ENCODE results near the gene MCF2L2. TPM values are rescaled to one million over a fixed set of nuclear protein-coding genes. Genes with fewer than 3 reads are reported as not detected.

MCF2L2 gene
- total and polyA plus RNA-seq, 2 of the 13 experiments (the other 11 are each of a cell fraction or from before 2014, with no cell fraction given), result not detected

DNA sequence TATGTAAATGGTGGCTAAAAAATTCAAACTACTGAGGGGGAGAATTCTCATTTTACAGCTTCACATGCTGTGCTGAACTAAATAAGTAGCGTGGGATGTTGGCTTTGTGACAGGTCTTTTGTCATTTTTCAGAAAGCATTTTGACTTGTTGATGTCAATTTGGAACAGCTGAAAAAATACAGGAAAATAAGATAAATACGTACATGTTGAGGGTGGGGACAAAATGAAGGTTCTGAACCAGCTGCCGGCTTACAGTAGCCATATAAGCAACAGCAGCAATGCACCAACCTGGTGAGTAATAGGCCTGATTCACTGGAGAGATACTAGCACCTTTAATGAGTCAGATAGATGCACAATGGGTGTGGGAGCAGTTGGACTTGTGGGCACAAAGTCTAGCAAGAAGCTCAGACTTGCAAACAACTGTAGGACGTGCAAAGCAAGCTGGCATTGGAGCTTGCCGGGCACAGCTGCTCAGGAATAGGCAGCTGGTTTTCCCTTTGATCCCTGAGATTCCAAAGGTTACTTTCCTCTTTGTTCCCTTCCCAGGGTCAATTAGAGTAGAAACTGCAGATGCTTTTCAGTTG, 162.5 kb downstream of the MCF2L2 start:
- Histone ChIP-seq H3K4me2 (ENCODE audit: low read depth, low read length) (no peak overlapping the region), H3K36me3 (replicated peaks in 1 of 2; ENCODE audit: control insufficient read depth in 1 of 2, insufficient read depth in 2 of 2, low read length in 2 of 2) (no peaks in the 10 kb centered on the region), H4K20me1 (ENCODE audit: insufficient read depth, low read length) (no peaks in the 10 kb centered on the region), H3K79me2 (ENCODE audit: insufficient read depth, low read length) (no peaks in the 10 kb centered on the region), H3K4me1 (ENCODE audit: insufficient read depth, low read length) (peaks cover 12% of the 10 kb centered on the region), H3K9ac (ENCODE audit: insufficient read depth, low read depth, low read length) (no peak overlapping the region), H3K27ac (ENCODE audit: extremely low read length, insufficient read depth, low read length) (no peak overlapping the region), H2AFZ (ENCODE audit: low read length) (no peak overlapping the region), H3K27me3 (ENCODE audit: control insufficient read depth in 1 of 2, insufficient read depth in 2 of 2, low read length in 2 of 2) (peaks cover 1 to 20% of the 10 kb centered on the region in 2 experiments; a peak in 4 of 5 replicates), H3K4me3 (replicated peaks in 1 of 3; ENCODE audit: insufficient read depth in 1 of 3, low read depth in 2 of 3, low read length in 3 of 3) (no peak overlapping the region), H3K9me3 (ENCODE audit: low read length) (no peaks in the 10 kb centered on the region)
- DNase-seq (ENCODE audit: low spot score) (peak; percentile 56), FAIRE-seq (no peak), ATAC-seq (peak; percentile 85)
- ChIA-PET POLR2A (no interaction called here), CTCF (ENCODE audit: low intra/inter-chr PET ratio, low total read pairs) (no interaction called here)
- 21% methylated on average over 5 of the region's 5 CpGs for WGBS (ENCODE audit: low lambda C conversion rate)
- BruUV-seq (replicated peaks), result no TSS peak
- in situ Hi-C loops (cut with HindIII; ENCODE audit: extremely low pct_ligation_motif_present, low pct_unique_long_range_greater_than_20kb), result no loop called here
- intact Hi-C loops (cut with micrococcal nuclease; ENCODE audit: unreplicated experiment), result no loop called here
- TF ChIP-seq EP300 (IDR thresholded peaks at IDR 0.05; ENCODE audit: low read depth in 2 of 2, low read length in 2 of 2), result no peak
- TF ChIP-seq EP300 (CRISPR knock-in tag; IDR thresholded peaks at IDR 0.05; ENCODE audit: borderline replicate concordance), result no peak
- no peak for TF ChIP-seq KLF13 (CRISPR knock-in tag; IDR thresholded peaks at IDR 0.05)
- no peak for TF ChIP-seq REL (CRISPR knock-in tag; conservative IDR thresholded peaks at IDR 0.05)
- no peak for TF ChIP-seq ZNF577 (CRISPR knock-in tag; IDR thresholded peaks at IDR 0.05; ENCODE audit: borderline replicate concordance, low read depth)
- TF ChIP-seq, protein P1, sequence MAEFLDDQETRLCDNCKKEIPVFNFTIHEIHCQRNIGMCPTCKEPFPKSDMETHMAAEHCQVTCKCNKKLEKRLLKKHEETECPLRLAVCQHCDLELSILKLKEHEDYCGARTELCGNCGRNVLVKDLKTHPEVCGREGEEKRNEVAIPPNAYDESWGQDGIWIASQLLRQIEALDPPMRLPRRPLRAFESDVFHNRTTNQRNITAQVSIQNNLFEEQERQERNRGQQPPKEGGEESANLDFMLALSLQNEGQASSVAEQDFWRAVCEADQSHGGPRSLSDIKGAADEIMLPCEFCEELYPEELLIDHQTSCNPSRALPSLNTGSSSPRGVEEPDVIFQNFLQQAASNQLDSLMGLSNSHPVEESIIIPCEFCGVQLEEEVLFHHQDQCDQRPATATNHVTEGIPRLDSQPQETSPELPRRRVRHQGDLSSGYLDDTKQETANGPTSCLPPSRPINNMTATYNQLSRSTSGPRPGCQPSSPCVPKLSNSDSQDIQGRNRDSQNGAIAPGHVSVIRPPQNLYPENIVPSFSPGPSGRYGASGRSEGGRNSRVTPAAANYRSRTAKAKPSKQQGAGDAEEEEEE (CRISPR knock-in tag; IDR thresholded peaks at IDR 0.05; ENCODE audit: borderline replicate concordance), result no peak
- TF ChIP-seq, protein P2, sequence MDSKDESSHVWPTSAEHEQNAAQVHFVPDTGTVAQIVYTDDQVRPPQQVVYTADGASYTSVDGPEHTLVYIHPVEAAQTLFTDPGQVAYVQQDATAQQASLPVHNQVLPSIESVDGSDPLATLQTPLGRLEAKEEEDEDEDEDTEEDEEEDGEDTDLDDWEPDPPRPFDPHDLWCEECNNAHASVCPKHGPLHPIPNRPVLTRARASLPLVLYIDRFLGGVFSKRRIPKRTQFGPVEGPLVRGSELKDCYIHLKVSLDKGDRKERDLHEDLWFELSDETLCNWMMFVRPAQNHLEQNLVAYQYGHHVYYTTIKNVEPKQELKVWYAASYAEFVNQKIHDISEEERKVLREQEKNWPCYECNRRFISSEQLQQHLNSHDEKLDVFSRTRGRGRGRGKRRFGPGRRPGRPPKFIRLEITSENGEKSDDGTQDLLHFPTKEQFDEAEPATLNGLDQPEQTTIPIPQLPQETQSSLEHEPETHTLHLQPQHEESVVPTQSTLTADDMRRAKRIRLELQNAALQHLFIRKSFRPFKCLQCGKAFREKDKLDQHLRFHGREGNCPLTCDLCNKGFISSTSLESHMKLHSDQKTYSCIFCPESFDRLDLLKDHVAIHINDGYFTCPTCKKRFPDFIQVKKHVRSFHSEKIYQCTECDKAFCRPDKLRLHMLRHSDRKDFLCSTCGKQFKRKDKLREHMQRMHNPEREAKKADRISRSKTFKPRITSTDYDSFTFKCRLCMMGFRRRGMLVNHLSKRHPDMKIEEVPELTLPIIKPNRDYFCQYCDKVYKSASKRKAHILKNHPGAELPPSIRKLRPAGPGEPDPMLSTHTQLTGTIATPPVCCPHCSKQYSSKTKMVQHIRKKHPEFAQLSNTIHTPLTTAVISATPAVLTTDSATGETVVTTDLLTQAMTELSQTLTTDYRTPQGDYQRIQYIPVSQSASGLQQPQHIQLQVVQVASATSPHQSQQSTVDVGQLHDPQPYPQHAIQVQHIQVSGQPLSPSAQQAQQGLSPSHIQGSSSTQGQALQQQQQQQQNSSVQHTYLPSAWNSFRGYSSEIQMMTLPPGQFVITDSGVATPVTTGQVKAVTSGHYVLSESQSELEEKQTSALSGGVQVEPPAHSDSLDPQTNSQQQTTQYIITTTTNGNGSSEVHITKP (CRISPR knock-in tag; IDR thresholded peaks at IDR 0.05; ENCODE audit: low read depth), result no peak
- no peak for TF ChIP-seq AHR (CRISPR knock-in tag; IDR thresholded peaks at IDR 0.05)
- no peak for TF ChIP-seq ZNF761 (CRISPR knock-in tag; conservative IDR thresholded peaks at IDR 0.05)
- TF ChIP-seq, protein P3, sequence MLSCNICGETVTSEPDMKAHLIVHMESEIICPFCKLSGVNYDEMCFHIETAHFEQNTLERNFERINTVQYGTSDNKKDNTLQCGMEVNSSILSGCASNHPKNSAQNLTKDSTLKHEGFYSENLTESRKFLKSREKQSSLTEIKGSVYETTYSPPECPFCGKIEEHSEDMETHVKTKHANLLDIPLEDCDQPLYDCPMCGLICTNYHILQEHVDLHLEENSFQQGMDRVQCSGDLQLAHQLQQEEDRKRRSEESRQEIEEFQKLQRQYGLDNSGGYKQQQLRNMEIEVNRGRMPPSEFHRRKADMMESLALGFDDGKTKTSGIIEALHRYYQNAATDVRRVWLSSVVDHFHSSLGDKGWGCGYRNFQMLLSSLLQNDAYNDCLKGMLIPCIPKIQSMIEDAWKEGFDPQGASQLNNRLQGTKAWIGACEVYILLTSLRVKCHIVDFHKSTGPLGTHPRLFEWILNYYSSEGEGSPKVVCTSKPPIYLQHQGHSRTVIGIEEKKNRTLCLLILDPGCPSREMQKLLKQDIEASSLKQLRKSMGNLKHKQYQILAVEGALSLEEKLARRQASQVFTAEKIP (CRISPR knock-in tag; IDR thresholded peaks at IDR 0.05; ENCODE audit: borderline replicate concordance), result no peak
- 0 out of 2 replicates have a peak, but pooled peaks have one; percentile 68 for TF ChIP-seq HNRNPL (IDR thresholded peaks at IDR 0.05; ENCODE audit: low read depth, low read length)
- peak; percentile 71 for TF ChIP-seq BCL6 (CRISPR knock-in tag; IDR thresholded peaks at IDR 0.05)
- TF ChIP-seq GABPA (IDR thresholded peaks at IDR 0.05; ENCODE audit: low read depth, low read length), result no peak
- no peak for TF ChIP-seq GABPA (CRISPR knock-in tag; IDR thresholded peaks at IDR 0.05; ENCODE audit: low read depth)
- no peak for TF ChIP-seq FOXC1 (CRISPR knock-in tag; IDR thresholded peaks at IDR 0.05; ENCODE audit: borderline replicate concordance)
- TF ChIP-seq NFE2L2 (IDR thresholded peaks at IDR 0.05; ENCODE audit: low read length), result no peak

All from HepG2 (cell line).